Ovary (tissue), 3 donors: ENCODE results near the gene KRTAP10-2.

Experiments used
- EP300 ChIP-seq: sonication (generic); formaldehyde crosslinking; IDR thresholded peaks from one replicate; pipeline ENCODE4 v1.6.1; 2017; ENCODE audit warnings: antibody characterized with exemption
- POLR2A ChIP-seq: fragments of 450-650 bp; IDR thresholded peaks from one replicate; pipeline ENCODE4 v1.6.1; 2017; ENCODE audit warnings: antibody characterized with exemption, mild to moderate bottlenecking, moderate library complexity
- TF ChIP-seq, protein P1 (sequence below), 3 donors: fragments of 450-650 bp in 2 of 3; fragments of 200-600 bp in 1 of 3; IDR thresholded peaks; one replicate each; pipeline versions ENCODE4 v1.5.1 to v1.8.0; 2016 to 2022; ENCODE audit warnings: antibody characterized with exemption in 3 of 3, mild to moderate bottlenecking in 1 of 3
- donor health status: DM: no; HTN: no; CAD: no.

DNA sequence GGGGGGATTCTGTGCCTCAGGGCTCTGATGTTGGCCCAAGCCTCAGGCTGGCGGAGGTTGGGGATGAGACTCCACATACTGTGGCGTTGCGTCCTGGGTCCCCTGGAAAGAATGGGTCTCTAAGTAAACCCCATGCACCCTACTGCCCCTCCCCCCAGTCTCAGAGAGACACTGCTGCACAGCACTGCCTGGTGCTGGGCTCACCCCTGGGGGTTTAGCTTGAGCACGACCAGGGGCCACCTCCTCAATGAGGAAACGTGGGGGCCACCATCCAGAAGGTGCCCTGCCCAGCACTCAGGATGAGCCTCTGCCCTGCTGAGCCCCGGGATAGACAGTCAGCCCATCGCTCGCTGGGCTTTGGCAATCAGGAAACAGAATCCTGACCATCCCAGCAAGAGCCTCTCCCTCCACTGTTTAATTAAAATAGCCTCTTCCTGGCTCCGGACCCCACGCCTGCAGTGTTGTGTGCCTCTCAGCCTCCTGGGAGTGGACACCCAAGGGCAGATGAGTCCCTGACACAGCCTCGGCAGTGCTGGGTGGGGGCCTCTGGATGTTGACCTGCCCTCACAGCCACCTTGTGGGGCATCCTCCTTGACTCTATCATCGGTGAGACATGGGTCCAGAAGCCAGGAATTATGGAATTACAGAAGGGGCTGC lies 18.7 kb upstream of the KRTAP10-2 start:
- TF ChIP-seq, protein P1, sequence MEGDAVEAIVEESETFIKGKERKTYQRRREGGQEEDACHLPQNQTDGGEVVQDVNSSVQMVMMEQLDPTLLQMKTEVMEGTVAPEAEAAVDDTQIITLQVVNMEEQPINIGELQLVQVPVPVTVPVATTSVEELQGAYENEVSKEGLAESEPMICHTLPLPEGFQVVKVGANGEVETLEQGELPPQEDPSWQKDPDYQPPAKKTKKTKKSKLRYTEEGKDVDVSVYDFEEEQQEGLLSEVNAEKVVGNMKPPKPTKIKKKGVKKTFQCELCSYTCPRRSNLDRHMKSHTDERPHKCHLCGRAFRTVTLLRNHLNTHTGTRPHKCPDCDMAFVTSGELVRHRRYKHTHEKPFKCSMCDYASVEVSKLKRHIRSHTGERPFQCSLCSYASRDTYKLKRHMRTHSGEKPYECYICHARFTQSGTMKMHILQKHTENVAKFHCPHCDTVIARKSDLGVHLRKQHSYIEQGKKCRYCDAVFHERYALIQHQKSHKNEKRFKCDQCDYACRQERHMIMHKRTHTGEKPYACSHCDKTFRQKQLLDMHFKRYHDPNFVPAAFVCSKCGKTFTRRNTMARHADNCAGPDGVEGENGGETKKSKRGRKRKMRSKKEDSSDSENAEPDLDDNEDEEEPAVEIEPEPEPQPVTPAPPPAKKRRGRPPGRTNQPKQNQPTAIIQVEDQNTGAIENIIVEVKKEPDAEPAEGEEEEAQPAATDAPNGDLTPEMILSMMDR (IDR thresholded peaks at IDR 0.05), result no peak
- TF ChIP-seq EP300, result no peak
- no peak for TF ChIP-seq POLR2A
